DND-41 (cell line): ENCODE data around the gene TPD52L1.

Experiments
- EZH2 ChIP-seq: IDR thresholded peaks from 3 replicates; pipeline ENCODE4 v1.6.1; 2012; ENCODE audit warnings: borderline replicate concordance, low read depth, mild to moderate bottlenecking, moderate library complexity, low read length, inconsistent platforms; ENCODE audit not compliant: severe bottlenecking
- TF ChIP-seq, protein P1 (sequence below): IDR thresholded peaks from 2 replicates; pipeline ENCODE4 v1.5.1; 2012; ENCODE audit warnings: borderline replicate concordance, low read length, moderate library complexity, mild to moderate bottlenecking; ENCODE audit not compliant: poor library complexity, severe bottlenecking; ENCODE audit errors: extremely low read depth

DNA sequence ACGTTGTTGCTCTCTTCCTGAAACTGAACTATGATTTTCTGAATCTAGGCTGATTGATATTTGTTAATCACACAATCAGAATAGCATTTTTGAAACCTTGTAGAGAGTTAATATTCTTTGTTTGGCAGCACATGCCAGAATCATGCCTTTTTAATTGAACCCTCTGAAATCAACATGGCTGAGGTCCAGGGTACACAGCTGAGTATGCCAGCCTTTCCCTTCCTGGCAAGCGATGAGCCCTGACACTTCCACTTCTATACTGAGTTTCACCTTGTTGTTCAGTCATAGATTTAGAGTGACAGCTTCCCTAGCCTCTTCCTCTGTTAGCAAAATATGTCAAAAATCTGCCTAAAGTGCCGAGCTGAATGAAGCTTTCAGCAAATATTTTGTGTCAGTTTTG, 141.4 kb downstream of the TPD52L1 start:
- TF ChIP-seq, protein P1, sequence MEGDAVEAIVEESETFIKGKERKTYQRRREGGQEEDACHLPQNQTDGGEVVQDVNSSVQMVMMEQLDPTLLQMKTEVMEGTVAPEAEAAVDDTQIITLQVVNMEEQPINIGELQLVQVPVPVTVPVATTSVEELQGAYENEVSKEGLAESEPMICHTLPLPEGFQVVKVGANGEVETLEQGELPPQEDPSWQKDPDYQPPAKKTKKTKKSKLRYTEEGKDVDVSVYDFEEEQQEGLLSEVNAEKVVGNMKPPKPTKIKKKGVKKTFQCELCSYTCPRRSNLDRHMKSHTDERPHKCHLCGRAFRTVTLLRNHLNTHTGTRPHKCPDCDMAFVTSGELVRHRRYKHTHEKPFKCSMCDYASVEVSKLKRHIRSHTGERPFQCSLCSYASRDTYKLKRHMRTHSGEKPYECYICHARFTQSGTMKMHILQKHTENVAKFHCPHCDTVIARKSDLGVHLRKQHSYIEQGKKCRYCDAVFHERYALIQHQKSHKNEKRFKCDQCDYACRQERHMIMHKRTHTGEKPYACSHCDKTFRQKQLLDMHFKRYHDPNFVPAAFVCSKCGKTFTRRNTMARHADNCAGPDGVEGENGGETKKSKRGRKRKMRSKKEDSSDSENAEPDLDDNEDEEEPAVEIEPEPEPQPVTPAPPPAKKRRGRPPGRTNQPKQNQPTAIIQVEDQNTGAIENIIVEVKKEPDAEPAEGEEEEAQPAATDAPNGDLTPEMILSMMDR = no peak
- no peak for TF ChIP-seq EZH2
